GM18507 (cell line): Measurements from ENCODE around the gene LRTM2.

Source experiments
- DNase-seq: peaks from one replicate; pipeline ENCODE4 v3.0.0; 2011; ENCODE audit warnings: low read depth; ENCODE audit not compliant: insufficient read length; ENCODE audit errors: extremely low spot score
- FAIRE-seq: peaks from 2 replicates; lab custom pipeline; 2011; peaks lifted over from hg19 to GRCh38; lab: Jason Lieb, UNC

The LRTM2 gene

DNA sequence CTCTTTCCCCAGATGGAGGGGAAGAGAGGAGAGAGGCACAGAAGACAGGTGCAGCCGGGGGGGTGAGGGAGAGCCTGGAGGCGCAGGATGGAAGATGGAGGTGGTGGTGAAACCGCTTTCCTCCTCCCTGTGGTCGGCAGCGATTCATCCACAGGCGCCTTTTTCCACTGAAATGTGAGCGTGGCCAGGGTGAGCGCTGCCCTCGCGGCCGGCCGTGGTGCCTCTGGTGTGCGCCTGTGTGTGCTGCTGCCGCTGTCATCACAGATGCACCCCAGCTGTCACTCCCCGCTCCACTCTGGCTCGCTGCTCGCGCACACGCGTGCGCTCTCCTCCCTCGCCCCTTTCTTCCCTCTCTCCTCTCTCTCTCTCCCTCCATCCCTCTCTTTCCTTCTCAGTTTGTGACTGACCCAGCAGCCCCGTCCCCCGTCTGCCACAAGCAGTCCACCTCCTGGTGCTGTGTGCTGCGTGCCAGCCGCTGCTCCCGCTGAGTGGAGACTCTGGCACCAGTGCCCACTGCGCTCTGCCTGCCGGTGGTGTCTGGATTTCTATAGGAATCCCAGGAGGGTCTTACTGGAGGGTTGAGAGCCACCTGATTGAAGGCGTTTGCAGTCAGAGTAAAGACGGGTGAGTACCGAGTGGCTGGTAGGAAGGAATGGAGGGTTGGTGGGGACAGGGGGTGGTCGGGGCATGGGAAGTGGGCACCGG, at the start of gene LRTM2:
LRTM2 (plus strand) TSS at position 375 of the 705 bp plus-strand sequence. CDS start 7,584 bp downstream, outside the sequence.
- FAIRE-seq (no peak), DNase-seq (no peak)

GRCh38 chr12:1773937-1774655, 46.3 kb upstream of the LRTM2 start:
- FAIRE-seq (no peak), DNase-seq (no peak)

- DNase-seq = no peak
- no peak for FAIRE-seq
Observed at GRCh38 chr12:1776170-1776921, 44.0 kb upstream of the LRTM2 start.

- no peak for DNase-seq
- peak; percentile 5 for FAIRE-seq
Observed at GRCh38 chr12:1777798-1778197, 42.6 kb upstream of the LRTM2 start.

DNA sequence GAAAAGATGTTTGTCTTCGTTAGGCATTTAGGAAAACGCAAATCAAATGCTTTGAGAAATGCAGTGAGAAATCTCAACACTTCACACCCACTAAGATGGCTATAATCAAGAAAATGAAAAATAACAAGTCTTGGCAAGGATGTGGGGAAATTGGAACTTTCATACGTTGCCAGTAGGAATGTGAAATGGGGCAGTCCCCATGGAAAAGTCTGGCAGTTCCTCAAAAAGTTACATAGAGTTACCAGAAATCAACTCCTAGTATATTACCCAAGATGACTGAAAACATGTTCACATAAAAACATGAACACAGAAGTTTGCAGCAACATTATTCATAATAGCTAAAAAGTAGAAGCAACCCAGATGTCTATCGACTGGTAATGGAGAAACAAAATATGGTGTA, 41.5 kb upstream of the LRTM2 start:
- FAIRE-seq (no peak), DNase-seq (no peak)

DNA sequence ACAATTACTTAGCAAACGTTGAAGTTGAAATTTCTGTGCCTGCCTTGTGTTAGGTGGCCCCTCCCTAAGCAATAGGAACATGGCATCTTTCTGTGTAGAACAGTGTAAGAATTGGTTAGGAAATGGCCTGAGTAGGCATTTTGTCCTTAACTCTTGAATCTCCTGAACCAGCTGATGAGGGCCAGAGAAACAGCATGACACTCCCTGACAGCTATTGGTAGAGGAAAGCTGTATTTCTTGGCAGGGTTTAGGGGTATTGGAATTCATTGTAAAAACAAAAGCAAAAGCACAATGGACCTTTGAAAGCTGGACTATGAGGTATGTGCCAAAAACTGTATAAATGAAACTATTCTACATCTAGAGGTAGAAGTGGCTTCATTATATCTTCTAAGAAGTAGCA, 40.6 kb upstream of the LRTM2 start:
- DNase-seq = no peak
- FAIRE-seq = no peak

- DNase-seq (no peak), FAIRE-seq (no peak)
Observed at GRCh38 chr12:1781772-1782171, 38.6 kb upstream of the LRTM2 start.

GRCh38 chr12:1782215-1782614, 38.1 kb upstream of the LRTM2 start:
- FAIRE-seq = no peak
- DNase-seq = no peak

- FAIRE-seq = no peak
Observed at GRCh38 chr12:1787714-1788113, 32.7 kb upstream of the LRTM2 start.

DNA sequence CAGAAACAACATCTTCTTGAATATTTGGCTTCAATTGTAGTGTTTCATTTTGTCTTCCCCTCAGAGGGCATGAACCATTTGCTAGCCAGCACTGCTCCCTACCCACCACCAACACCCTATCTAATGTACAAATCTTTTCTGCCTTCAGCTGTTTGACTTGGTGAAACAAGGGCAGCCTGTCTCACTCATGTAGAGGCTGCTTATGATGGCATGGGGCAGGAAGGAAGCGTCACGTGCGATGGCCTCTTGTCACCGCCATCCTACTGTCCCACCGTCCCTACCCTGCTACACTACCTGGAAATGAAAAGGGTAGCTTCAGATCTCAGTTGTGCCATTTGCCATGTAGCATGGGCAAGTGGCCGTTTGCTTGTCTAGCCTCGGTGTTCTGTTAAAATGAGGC, 29.9 kb upstream of the LRTM2 start:
- FAIRE-seq (no peak), DNase-seq (no peak)

More at GRCh38 chr12:1787714-1788113, 32.7 kb upstream of the LRTM2 start:
- no peak for DNase-seq

DNA sequence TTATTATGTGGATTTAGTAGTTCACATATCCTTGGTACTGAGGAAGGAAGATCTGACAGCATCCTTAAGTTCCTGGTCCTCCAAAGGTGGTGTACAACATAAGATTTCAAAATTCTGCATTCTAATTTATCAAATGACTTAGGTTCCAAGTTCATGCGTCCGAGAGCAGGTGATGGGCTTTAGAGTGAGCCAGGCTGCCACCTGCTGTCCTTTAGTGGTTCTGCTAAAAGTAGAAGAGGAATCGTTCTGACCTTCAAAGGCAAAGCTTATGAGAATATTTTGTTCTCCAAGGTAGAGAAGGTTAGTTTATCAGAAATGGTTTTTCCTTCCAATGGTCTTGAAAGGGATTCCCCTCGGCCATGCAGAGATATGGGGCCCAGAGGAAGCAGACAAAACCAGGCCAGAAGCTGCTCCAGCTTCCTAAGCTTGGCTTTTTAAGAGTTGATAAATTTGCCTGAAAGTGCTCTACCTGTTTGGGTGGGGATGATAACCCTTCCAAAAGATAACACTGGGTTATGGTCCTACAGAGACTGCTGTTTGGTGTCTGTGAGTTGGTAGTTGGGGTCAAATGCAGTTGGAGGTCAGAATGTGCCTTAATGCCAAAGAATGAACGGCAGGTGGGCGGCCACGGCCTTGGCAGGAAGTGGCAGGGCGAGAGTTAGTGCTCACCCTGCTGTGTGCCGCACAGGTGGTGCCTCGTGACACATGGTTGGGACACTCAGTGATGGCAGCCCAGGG, 29.1 kb upstream of the LRTM2 start:
- FAIRE-seq = peak; percentile 92

GRCh38 chr12:1792406-1792805, 28.0 kb upstream of the LRTM2 start:
- DNase-seq (no peak), FAIRE-seq (no peak)

More for the DNA sequence above, 29.1 kb upstream of the LRTM2 start:
- DNase-seq = peak; percentile 38

GRCh38 chr12:1793426-1794210, 26.7 kb upstream of the LRTM2 start:
- FAIRE-seq = no peak

GRCh38 chr12:1794440-1795090, 25.8 kb upstream of the LRTM2 start:
- FAIRE-seq (no peak), DNase-seq (no peak)

More at GRCh38 chr12:1793426-1794210, 26.7 kb upstream of the LRTM2 start:
- DNase-seq = no peak

DNA sequence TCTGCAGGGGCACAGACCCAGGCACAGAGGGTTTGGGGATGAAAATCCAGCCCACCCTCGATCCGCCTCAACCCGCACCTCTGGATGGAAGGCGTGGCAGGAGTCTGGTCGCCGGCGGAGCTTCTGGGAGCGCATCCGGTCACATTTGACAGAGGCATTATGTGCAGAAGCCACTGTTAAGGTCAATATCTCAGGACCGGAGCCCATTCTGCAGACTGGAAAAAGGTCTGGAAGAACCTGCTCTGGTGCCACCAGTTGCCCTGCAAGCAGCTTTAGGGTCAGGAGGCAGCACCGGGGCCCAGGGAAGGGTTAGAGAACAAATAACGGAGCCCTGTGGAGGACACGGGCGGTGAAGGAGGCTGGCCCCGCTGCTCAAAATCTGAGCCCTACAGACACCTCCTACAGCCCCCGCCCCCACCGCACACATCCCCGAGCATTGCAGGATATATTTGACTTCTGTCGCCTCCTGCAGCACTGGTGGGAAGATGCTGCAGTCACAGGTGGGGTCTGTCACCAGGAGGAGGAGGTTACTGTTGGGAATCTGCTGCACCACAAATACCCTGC, 25.1 kb upstream of the LRTM2 start:
- DNase-seq (no peak), FAIRE-seq (no peak)

- peak; percentile 91 for DNase-seq
- FAIRE-seq = peak; percentile 98
Observed at GRCh38 chr12:1795785-1796514, 24.4 kb upstream of the LRTM2 start.

DNA sequence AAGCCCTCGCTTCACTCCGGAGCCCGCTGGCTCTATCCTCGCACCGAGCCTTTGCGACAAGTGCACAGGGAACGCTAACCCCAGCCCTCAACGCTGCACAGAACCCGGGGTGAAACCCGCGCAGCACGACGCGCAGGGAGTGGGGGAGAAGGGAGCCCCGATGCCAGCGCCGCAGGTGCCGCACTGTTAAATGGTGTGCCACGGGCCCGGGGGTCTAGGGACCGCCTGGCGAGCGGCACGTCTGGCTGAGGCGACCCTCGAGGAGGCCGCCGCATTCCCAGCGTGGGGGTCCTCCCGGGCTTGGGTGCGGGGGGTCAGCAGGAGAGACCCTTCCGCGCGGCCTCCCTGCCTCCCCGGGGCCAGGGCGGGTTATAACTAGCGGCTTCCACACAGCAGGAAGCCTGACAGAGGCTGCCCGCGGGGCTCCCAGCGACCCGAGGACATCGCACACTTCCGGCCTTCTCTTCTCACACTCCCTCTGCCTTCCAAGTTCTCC, 23.8 kb upstream of the LRTM2 start:
- no peak for DNase-seq
- FAIRE-seq = peak; percentile 56
